ENCODE data around the gene ARMC2. TPM values are rescaled to one million over a fixed set of nuclear protein-coding genes. Genes with fewer than 3 reads are reported as not detected.

Gene ARMC2
- total RNA-seq, 1 donor from 2014 or later, result 11.5 TPM

DNA sequence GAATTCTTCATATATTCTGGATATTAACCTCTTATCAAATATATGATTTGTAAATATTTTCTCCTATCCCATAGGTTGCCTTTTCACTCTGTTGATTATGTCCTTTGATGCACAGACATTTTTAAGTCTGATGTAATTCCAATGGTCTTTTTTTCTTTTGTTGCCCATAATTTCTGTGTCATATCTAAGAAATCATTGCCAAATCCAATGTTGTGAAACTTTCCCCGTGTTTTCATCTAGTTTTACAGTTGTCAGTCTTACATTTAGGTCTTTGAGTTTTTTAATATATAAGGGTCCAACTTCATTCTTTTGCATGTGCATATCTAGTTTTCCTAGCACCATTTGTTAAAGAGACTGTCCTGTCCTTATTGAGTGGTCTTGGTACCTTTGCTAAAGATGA lies 134.9 kb downstream of the ARMC2 start:
- intact Hi-C loops (cut with DNase I), result no loop called here
- TF ChIP-seq POLR2AphosphoS5 (IDR thresholded peaks at IDR 0.05; ENCODE audit: insufficient read depth in 1 of 2, low read depth in 1 of 2) (no peak), POLR2A (IDR thresholded peaks at IDR 0.05) (no peak)
- TF ChIP-seq, protein P1, sequence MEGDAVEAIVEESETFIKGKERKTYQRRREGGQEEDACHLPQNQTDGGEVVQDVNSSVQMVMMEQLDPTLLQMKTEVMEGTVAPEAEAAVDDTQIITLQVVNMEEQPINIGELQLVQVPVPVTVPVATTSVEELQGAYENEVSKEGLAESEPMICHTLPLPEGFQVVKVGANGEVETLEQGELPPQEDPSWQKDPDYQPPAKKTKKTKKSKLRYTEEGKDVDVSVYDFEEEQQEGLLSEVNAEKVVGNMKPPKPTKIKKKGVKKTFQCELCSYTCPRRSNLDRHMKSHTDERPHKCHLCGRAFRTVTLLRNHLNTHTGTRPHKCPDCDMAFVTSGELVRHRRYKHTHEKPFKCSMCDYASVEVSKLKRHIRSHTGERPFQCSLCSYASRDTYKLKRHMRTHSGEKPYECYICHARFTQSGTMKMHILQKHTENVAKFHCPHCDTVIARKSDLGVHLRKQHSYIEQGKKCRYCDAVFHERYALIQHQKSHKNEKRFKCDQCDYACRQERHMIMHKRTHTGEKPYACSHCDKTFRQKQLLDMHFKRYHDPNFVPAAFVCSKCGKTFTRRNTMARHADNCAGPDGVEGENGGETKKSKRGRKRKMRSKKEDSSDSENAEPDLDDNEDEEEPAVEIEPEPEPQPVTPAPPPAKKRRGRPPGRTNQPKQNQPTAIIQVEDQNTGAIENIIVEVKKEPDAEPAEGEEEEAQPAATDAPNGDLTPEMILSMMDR (IDR thresholded peaks at IDR 0.05), result no peak
- Histone ChIP-seq H3K27ac (no peak overlapping the region), H3K27me3 (no peaks in the 10 kb centered on the region), H3K4me3 (no peak overlapping the region), H3K9me3 (no peaks in the 10 kb centered on the region), H3K36me3 (peaks cover 0 to 33% of the 10 kb centered on the region in 2 donors), H3K4me1 (no peaks in the 10 kb centered on the region)
- DNase-seq (ENCODE audit: extremely low spot score in 2 of 2), result no peak

DNA sequence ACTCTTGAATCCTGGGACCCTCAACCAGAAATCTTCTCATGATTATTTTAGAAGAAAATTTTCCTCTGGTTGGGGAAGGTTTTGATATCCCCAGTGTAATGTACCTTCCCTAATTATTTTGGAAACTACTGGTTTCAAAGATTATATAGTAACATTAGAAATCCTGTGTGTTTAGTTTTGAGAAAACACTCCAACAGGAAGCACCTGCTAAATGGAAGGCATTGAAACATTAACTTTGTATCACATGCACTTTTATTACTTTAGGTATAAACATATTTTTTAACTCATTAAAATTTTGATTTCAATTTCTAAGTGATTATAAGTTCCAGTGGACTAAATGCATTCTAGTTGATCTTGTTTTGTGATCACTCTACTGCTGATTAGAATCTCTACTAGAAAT lies 137.1 kb downstream of the ARMC2 start:
- intact Hi-C loops (cut with DNase I), result no loop called here
- no peaks in the 10 kb centered on the region for H3K9me3 ChIP-seq
- TF ChIP-seq POLR2AphosphoS5 (IDR thresholded peaks at IDR 0.05; ENCODE audit: insufficient read depth in 1 of 2, low read depth in 1 of 2) (no peak), POLR2A (IDR thresholded peaks at IDR 0.05) (no peak)
- TF ChIP-seq, protein P1 (IDR thresholded peaks at IDR 0.05), result no peak
- H3K4me3 ChIP-seq, result no peak overlapping the region
- peaks cover 0 to 54% of the 10 kb centered on the region in 2 donors for H3K36me3 ChIP-seq
- H3K4me1 ChIP-seq, result no peaks in the 10 kb centered on the region
- no peak for DNase-seq (ENCODE audit: extremely low spot score in 2 of 2)
- H3K27me3 ChIP-seq, result no peaks in the 10 kb centered on the region
- H3K27ac ChIP-seq, result no peak overlapping the region

DNA sequence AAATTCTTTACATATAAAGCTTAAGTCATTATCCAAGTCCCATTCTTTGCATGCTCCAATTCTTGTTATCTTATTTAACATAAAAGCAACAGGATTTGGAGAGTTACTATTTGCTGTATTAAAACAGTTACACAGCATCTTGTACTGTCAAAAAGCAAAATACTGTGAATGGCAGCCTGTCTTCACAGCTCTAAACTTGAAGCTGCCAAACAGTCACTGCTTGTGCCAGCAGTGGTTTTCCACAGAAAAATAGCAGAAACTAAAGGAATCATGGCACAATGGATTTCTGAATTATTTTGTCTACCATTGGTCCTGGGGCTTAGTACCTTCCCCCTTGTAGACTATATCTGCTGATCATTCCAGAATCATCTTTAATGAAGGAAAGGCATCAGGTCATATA lies 138.9 kb downstream of the ARMC2 start:
- intact Hi-C loops (cut with DNase I), result no loop called here
- Histone ChIP-seq H3K4me3 (no peak overlapping the region), H3K9me3 (no peaks in the 10 kb centered on the region), H3K36me3 (peaks cover 0 to 73% of the 10 kb centered on the region in 2 donors), H3K27ac (no peak overlapping the region), H3K27me3 (no peaks in the 10 kb centered on the region), H3K4me1 (no peaks in the 10 kb centered on the region)
- TF ChIP-seq, protein P1 (IDR thresholded peaks at IDR 0.05), result no peak
- no peak for TF ChIP-seq POLR2AphosphoS5 (IDR thresholded peaks at IDR 0.05; ENCODE audit: insufficient read depth in 1 of 2, low read depth in 1 of 2)
- DNase-seq (ENCODE audit: extremely low spot score in 2 of 2), result no peak

DNA sequence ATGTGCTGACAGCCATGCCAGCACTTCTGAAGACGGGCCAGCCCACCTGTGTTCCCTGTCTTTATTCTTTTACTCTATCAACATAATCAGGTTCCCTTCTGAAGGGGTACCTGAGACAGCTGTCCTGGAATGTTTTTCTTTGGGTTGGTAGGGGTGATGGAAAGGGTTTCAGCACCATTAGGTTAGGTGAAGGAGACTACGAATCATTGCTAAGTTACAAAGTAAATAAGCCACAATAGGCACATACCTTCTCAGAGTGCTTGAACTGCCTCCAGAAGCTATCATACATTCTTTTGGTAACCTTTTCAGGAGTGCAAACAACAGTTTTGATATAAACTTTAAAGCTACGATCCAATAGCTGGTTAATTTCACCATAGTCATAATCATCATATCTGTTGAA lies 140.1 kb downstream of the ARMC2 start:
- Histone ChIP-seq H3K36me3 (peaks cover 0 to 84% of the 10 kb centered on the region in 2 donors), H3K27me3 (no peaks in the 10 kb centered on the region), H3K27ac (no peak overlapping the region), H3K4me3 (no peak overlapping the region), H3K9me3 (no peaks in the 10 kb centered on the region), H3K4me1 (no peaks in the 10 kb centered on the region)
- no peak for DNase-seq (ENCODE audit: extremely low spot score in 2 of 2)
- no peak for TF ChIP-seq POLR2AphosphoS5 (IDR thresholded peaks at IDR 0.05; ENCODE audit: insufficient read depth in 1 of 2, low read depth in 1 of 2)
- TF ChIP-seq, protein P1 (IDR thresholded peaks at IDR 0.05), result no peak
- TF ChIP-seq POLR2A (IDR thresholded peaks at IDR 0.05), result no peak
- intact Hi-C loops (cut with DNase I), result no loop called here

DNA sequence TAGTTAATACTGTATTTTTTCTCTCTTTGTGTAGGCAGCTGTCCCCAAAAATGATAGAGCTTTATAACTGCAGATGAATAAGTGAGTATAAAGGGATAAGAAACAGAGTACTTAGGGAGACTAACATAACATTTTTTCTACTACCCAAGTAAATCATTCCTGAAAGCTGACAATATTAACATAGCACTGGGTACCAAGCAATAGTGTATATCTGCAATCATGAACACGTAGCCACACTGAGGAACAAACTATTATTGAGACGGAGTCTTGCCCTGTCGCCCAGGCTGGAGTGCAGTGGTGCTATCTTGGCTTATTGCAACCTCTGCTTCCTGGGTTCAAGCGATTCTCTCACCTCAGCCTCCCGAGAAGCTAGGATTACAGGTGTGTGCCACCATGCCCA lies 140.5 kb downstream of the ARMC2 start:
- no peaks in the 10 kb centered on the region for H3K9me3 ChIP-seq
- no peaks in the 10 kb centered on the region for H3K27me3 ChIP-seq
- H3K4me1 ChIP-seq, result no peaks in the 10 kb centered on the region
- DNase-seq (ENCODE audit: extremely low spot score in 2 of 2), result no peak
- intact Hi-C loops (cut with DNase I), result no loop called here
- no peak for TF ChIP-seq POLR2A (IDR thresholded peaks at IDR 0.05)
- TF ChIP-seq POLR2AphosphoS5 (IDR thresholded peaks at IDR 0.05; ENCODE audit: insufficient read depth in 1 of 2, low read depth in 1 of 2), result no peak
- TF ChIP-seq, protein P1 (IDR thresholded peaks at IDR 0.05), result no peak
- peaks cover 0 to 87% of the 10 kb centered on the region in 2 donors for H3K36me3 ChIP-seq
- H3K4me3 ChIP-seq, result no peak overlapping the region
- no peak overlapping the region for H3K27ac ChIP-seq
